Right kidney (tissue), 1 donor: ENCODE data around the gene BEST2.
A peak's percentile ranks its signal among the peaks of the same experiment; 100 is the strongest.
"Not testable (repeated sequence)": the region's sequence is repeated elsewhere in the genome, so short reads cannot be mapped to it uniquely, and the experiment has no call there.

Experiments used
- DNase-seq: peaks from one replicate; pipeline ENCODE4 v3.0.0-alpha.2; 2016

The BEST2 gene

DNA sequence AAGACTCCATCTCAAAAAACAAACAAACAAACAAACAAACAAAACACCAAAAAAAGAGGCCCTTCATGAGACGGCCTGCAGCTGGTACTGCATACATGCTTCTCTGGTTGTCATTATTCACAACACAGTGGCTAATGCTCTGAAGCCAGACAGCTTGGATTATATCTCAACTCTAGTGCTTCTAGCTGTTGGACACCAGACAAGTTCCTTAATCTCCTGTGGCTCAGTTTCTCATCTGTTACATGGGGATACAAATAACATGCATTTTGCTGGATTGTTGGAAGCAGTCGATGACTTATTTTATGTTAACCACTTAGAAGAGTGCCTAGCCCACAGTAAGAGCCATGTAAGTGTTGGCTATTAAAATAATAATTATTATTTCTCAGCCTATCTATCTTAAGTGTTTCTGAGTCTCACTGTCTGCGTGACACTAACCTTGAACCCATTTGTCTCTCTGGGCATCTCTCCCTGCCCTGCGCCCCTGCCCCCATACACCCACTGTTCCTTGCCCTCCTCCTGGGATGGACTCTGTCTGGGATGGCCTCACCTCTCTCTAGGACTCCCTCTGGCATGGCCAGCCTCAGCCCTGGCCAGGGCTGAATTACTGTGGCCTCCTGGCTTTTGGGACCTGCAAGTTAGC is 36.6 kb downstream of the BEST2 start:
- peak; percentile 27 for DNase-seq

DNA sequence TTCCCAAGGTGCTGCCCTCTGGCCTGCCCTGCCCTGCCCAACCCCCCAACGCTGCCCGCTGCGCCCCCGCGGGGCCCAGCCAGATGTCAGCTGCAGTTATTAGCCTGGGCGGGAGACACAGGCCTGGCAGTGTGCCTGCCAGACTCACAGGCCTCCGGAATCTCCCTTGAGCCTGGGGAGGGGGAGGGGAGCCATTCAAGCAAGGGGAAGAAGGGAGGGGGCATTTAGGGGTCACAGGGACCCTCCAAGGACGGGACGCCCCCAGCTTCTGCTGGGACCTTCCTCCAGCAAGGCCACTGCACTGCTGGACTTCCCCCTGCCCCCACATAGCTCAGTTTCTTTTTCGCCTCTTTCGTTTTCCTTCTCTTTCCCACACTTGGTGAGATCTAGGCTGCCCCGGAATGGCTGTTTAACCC is 37.1 kb downstream of the BEST2 start:
- DNase-seq: peak; percentile 71

DNA sequence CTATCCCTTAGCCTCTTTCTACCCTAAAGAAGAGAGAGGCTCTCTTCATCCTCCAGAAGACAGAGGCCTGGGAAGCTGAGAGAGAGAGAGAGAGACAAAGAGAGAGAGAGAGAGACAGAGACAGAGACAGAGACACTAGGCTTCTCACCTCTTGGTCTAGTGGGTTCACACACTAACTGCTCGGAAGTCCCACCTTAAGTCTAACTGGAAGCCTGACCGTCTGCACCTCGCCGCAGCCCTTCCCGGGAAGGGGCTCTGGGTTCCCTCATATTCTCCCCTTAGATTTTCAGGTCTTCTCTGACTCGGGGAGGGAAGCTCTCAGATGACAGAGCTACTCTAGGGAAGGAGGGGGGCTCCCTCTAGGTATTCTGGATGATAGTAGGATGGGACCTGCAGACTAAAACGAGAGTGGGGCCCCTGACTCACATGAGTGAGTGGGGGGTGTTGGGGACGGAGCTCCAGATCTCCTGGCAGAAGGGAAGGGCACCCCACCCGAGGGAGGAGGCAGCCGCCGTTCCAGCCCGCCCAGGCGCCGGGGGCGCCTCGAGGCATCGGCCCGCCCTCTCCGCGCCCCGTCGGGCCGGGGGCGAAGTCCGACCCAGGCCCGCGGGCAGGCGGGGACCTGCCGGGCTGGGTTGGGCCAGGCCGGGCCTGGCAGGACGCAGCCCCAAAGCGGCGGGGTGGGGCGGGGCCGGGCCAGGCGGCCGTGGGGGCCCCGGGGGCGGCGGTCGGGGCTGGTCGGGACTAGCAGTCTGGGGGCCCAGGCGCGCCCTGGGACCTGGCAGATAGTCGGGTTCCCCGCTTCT is 37.7 kb downstream of the BEST2 start:
- DNase-seq: peak; percentile 72

GRCh38 chr19:12789904-12790619 is 38.5 kb downstream of the BEST2 start:
- DNase-seq: peak; percentile 96

DNA sequence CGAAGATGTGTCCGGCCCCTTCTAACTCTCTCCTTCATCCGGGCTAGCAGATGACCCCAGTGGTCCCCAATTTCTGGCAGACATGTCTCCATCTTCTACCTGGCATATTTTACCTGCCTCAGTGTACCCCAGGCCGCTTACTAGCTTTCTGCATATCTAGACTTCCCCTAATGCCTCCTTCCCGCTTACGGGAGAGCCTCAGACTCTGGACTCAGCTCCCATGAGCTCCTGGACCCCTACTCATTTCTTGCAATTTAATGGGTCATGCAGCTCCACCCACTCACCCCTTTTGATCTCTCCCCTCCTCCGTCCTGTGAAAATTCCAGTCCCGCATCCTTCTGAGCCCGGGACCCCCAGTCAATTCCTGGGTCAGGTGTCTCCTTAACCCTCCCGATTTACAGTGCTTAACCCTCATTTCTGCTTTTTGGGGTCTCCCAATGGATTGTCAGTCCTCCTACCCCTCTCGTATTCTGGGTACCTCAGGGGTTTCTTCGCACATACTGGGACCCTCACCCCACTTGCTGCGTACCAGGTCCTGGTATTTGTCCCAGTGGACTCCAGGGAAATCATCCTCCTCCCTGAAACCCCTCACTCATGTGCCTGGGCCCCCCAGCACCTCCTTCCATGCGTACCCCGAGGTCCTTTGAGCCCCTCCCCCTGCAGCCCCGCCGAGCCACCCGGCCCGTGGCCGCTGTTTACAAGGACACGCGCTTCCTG is 39.2 kb downstream of the BEST2 start:
- DNase-seq: no peak

DNA sequence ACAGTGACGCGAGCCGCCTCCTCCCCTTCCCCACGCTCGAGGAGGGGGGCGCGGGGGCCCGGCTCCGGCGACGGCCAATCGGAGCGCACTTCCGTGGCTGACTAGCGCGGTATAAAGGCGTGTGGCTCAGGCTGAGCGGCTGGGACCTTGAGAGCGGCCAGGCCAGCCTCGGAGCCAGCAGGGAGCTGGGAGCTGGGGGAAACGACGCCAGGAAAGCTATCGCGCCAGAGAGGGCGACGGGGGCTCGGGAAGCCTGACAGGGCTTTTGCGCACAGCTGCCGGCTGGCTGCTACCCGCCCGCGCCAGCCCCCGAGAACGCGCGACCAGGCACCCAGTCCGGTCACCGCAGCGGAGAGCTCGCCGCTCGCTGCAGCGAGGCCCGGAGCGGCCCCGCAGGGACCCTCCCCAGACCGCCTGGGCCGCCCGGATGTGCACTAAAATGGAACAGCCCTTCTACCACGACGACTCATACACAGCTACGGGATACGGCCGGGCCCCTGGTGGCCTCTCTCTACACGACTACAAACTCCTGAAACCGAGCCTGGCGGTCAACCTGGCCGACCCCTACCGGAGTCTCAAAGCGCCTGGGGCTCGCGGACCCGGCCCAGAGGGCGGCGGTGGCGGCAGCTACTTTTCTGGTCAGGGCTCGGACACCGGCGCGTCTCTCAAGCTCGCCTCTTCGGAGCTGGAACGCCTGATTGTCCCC is 39.9 kb downstream of the BEST2 start, which contains the start of gene JUNB:
Gene JUNB, plus strand, starts transcription at position 142 of the 706 bp plus-strand sequence. Its CDS starts 286 bp downstream, at position 428.
- DNase-seq: peak; percentile 92

GRCh38 chr19:12792051-12792852 is 40.7 kb downstream of the BEST2 start:
- DNase-seq: peak; percentile 82

DNA sequence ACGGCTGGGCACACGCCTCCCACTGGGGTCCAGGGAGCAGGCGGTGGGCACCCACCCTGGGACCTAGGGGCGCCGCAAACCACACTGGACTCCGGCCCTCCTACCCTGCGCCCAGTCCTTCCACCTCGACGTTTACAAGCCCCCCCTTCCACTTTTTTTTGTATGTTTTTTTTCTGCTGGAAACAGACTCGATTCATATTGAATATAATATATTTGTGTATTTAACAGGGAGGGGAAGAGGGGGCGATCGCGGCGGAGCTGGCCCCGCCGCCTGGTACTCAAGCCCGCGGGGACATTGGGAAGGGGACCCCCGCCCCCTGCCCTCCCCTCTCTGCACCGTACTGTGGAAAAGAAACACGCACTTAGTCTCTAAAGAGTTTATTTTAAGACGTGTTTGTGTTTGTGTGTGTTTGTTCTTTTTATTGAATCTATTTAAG is 41.3 kb downstream of the BEST2 start:
- DNase-seq: no peak

DNA sequence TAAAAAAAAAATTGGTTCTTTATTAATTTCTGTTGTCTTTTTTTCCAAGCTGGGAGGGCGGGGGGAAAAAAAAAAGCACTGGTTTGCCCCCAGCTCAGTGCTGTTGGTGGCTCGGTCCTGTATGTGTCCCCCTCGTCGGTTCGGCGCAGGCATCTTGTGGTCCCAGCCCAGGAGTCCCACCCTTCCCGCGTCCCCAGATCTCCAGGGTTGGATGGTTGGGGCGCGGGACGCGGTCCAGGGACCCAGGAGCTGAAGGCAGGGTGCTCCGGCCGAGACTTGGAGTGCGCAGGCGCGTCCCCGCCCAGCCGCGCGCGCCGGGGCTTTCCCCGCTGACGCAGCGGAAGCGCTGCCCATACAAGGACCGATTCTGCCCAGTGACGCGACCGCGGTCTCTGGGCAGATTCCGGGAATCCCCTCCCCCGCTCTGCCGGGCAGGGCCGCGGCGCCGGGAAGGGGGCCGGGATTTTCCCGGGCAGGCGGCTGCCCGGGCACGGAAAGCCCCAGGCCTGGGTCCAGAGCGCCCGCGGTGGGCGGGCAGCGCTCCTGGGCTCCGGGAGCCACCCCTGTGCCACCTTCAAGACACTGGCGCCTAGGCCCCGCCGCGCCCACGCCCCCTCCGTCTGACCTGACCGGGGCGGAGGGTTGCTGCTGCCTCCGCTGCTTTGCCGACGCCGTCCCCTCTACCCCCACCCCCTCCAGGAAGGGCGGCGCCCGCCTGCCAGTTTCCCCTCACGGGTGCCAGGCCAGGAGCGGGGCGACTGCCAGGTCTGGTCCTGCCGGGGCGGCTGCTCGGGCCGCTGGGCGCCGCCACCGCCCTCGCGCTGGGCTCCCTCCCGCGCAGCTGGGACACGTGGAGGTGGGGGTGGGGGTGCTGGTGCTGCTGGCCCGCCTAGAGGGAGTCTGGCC is 42.0 kb downstream of the BEST2 start:
- peak; percentile 96 for DNase-seq

DNA sequence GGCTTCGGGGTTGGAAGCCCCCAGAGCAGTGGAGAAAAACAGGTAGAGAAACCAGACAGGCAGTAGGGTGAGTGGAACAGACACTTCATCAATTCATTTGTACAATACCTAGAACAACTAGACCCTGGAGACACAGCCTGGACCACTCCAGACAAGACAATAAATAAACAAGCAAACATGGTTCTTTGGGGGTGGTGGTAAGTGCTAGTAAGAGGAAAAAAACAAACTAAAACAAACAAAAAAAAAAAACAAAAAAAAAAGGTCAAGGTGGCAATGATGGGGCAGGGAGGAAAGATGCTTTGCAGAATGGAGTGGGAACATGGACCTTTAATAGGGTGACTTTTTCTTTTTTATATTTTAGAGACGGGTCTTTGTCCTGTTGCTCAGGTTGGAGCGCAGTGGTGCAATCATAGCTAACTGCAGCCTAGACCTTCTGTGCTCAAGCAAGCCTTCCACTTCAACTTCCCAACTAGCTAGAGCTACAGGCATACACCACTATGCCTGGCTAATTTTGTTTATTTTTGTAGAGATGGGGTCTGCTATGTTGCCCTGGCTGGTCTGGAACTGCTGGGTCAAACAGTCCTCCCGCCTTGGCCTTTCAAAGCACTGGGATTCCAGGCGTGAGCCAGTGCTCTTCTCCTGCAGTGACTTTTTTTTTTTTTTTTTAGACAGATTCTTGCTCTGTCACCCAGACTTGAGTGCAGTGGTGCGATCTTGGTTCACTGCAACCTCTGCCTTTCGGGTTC is 42.8 kb downstream of the BEST2 start:
- no peak for DNase-seq

DNA sequence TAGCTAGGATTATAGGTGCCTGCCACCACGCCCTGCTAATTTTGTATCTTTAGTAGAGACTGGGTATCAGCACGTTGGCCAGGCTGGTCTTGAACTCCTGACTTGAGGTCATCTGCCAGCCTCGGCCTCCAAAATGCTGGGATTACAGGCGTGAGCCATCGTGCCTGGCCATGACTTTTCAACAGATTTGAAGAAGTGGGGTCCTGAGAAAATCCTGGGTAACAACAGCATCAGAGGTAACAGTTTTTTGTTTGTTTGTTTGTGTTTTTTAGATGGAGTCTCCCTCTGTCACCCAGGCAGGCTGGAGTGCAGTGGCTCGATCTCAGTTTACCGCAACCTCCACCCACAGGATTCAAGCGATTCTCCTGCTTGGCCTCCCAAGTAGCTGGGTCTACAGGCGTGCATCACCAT is 43.4 kb downstream of the BEST2 start:
- DNase-seq: no peak

DNA sequence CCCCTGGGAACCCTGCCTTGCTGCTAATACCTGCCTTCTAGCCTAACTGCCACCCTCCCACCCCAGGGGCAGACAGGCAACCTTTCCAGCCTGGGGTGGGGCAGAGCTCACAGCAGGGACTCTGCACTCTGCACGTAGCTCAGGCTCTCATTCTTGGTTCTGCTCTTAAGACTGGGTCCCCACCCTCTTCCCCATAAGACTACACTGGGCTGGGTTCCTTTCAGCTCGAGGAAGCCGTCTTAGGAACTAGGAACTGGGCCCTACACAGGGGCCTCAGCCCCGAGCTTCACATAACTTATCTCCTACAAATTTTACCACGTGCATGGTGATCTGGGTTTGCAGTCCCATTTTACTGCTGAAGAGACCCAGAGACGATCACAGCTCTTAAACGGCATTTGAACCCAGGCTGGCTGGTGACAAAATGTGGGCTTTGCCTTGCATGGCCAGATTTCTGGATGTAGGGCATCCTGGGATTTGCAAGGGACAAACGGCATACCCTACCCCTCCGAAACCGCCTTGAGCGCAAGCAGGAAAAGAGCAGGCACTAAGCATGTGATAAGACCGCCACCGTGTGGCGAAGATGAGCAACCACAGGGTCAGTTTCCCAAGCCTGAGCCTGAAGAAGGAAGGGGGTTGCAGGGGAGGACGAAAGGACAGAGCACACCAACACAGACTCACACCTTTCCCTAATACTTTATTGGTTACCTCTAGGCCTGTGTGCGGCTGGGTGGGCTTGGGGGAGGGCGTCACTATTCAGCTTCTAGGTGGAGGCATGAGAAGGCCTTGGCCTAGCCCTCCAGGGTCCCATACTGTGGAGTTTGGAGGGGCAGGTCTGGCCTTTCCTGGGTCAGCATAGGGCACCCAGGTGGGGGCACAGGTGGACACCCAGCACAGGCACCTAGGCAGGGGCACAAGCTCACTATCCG is 44.8 kb downstream of the BEST2 start:
- peak; percentile 67 for DNase-seq

DNA sequence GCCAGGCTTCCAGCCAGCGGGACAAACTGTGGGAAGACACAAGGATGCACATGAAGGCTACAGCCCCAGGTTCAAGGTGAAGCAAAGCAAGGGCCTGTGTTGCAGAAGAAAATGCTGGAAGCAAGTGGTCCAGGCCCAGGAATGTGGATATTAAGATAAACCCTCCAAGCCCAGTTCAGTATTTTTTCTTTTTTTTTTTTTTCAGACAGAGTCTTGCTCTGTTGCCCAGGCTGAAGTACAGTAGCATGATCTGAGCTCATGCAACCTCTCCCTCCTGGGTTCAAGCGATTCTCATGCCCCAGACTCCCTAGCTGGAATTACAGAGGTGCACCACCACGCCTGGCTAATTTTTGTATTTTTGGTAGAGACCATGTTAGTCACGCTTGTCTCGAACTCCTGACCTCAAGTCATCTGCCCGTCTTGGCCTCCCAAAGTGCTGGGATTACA is 45.6 kb downstream of the BEST2 start:
- no peak for DNase-seq

DNA sequence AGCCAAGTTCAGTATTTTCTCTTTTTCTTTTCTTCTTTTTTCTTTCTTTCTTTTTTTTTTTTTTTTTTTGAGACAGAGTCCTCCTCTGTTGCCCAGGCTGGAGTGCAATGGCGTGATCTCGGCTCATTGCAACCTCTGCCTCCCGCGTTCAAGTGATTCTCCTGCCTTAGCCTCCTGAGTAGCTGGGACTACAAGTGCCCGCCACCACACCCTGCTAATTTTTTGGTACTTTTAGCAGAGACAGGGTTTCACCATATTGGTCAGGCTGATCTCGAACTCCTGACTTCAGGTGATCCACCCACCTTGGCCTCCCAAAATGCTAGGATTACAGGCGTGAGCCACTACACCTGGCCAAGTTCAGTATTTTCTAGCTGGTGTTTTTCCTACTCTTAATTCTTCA is 46.0 kb downstream of the BEST2 start:
- not testable (repeated sequence) for DNase-seq

GRCh38 chr19:12799742-12800465 is 48.3 kb downstream of the BEST2 start:
- no peak for DNase-seq

GRCh38 chr19:12800466-12800770 is 48.8 kb downstream of the BEST2 start:
- DNase-seq: no peak

- DNase-seq: no peak
Observed at GRCh38 chr19:12800923-12801465, 49.4 kb downstream of the BEST2 start.
